Measurements from ENCODE around the gene FBN1. TPM values are rescaled to one million over a fixed set of nuclear protein-coding genes. Genes with fewer than 3 reads are reported as not detected.

FBN1 gene
- total RNA-seq, 1 experiment from 2014 or later = 17.2 TPM

DNA sequence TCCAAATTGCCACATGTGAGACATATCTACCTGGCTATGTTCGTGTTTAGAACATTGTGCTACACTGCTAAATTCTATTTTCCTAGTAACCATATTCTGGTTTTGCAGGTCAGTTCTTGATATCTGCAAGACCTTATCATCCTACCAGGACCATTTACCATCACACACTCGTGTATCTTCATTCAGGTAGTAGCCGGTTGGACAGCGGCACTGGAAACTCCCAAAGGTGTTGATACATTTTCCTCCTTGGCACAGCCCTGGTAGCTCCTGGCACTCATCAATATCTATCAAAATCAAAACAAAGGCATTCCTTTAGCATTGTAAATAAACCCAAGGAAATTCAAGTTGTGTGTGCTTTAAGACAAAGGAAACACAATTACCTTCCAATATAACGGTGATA lies 180.1 kb downstream of the FBN1 start:
- DNase-seq (ENCODE audit: low spot score) = no peak
- in situ Hi-C loops (cut with HindIII; ENCODE audit: low sequenced_read_pairs) = no loop called here

DNA sequence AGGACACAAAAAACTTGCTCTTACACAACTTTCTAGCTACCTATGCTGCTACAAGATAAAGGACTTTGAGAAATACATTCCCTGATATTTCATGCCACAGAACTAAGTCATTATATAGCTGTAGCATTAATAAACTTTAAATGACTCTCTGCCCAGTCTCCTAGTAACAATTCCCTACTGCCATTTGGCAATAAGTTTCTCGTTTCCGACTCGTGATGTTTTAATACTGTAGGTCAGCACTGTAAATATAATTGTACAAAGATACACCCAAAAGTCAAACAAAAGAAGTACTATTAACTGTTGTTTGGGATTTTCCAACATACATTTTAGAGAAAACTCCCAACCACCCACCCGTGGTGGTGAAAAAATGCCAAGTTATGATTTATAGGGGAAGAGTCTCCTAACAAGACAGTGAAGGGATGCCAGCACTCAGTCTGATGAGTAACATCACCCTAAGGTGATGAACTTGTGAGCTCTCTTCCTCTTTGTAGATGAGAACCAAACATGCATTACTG lies 182.1 kb downstream of the FBN1 start:
- DNase-seq (ENCODE audit: low spot score) = no peak

DNA sequence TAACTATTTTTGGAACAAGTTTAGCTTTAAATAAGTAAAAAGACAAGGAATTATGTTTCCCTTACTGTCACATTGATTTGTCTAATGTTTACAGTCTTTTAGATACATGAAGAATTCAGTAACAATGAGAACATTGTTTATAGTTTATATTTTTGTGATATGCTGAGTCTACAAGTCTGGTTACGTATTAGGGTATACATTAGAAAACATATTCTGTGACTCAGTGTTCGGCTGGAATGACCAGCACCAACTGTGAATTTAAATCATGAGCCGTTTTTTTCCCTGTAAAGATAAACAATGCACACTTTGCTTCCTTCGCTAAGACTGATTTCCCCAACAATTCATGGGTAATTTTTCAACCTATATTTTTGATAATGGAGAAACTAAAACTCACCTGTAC lies 182.8 kb downstream of the FBN1 start:
- DNase-seq (ENCODE audit: low spot score) = no peak
- in situ Hi-C loops (cut with HindIII; ENCODE audit: low sequenced_read_pairs) = no loop called here

More for the DNA sequence above, 182.1 kb downstream of the FBN1 start:
- in situ Hi-C loops (cut with HindIII; ENCODE audit: low sequenced_read_pairs) = no loop called here

DNA sequence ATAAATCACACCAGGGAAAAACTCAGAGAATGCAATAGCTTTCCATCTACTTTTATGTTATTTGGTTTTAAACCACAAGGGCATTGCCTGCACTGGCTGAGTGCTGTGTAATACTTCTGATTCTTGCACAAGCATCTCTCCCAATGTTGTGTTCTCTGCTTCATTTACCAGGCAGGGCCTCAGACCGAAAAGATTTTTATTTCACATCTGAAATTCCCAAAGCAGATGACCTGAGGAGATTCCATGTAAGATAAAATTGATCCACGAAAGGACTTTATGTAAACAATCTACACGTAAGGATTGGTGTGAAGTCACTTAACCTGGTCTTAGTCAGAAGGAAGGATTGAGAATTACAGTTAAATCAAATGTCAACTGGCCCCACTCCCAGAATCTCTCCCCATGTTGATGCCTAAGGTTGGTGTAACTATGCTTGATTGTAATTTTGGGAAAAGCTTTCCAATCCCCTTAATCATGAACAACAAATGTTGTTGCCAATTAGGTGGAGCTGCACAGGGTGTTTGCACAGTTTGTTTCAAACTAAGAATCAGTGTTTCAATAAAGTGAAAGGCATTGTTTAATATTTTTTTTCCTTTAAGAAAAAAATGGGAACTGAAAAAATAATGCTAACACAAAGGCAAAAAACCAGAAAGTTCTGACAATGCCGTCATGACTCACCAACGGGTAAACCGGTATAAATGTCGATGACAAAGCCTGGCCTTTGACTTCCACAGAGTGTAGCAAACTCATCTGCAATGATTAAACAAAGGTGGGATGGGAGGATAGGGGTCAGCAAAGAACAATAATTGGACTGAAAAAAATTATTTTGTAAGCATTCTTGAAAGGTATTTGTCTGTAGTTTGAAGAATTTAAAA lies 185.7 kb downstream of the FBN1 start:
- in situ Hi-C loops (cut with HindIII; ENCODE audit: low sequenced_read_pairs) = no loop called here
- DNase-seq (ENCODE audit: low spot score) = no peak

DNA sequence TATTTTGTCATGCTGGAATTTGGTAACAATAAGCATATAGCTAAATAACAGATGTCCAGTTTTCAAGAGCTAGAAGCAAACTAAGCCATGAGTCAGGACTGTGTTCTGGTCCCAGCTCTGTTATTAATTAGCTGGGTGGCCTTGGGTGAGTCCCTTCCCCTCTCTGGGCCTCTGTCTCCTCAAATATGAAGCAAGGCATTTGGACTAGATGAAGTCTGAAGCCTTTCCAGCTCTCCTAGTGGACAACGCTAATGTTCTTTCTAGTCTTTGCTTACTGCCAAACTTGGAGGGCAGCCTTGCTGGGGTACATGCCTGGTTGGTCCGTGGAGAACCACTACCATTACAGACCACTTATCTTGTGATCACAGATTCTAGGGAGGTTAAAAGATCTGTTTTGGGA lies 186.6 kb downstream of the FBN1 start:
- in situ Hi-C loops (cut with HindIII; ENCODE audit: low sequenced_read_pairs) = no loop called here
- no peak for DNase-seq (ENCODE audit: low spot score)

DNA sequence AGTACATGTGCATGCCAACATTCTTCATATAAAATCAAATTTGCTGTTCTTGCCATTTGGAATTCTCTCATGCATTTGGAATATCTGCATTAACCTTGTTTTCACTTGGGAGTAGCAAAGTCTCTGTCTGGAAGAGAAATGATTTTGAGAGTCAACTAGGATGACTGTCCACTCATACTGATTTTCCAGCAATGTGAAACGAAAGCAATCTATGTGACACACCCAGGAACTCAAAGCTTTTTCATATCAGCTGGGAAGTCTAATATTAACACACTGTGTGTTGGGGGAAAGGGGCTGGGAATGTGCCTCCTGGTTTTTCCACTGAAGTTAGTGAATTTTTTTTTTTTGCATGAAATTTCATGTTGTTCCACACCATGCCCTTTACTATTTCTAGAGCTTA lies 189.4 kb downstream of the FBN1 start:
- DNase-seq (ENCODE audit: low spot score) = no peak
- in situ Hi-C loops (cut with HindIII; ENCODE audit: low sequenced_read_pairs) = no loop called here

DNA sequence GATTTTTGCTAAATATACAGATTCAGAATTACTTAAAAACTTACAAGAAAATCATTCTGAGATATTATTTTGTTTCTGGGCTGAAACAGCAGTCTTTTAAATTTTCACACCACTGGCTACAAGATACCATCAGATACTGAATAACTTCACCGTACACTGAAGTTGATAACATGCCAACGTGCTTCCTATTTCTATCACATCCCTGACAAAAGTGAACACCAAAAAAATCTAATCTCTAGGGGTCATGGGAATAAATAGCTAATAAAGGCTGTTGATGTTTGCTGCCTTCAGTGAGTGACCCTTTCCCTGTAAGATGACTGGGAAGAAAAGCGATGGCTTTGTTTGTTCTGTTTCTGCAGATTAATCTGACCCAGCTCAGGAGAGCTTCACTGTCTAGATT lies 193.8 kb downstream of the FBN1 start:
- DNase-seq (ENCODE audit: low spot score) = no peak
- in situ Hi-C loops (cut with HindIII; ENCODE audit: low sequenced_read_pairs) = no loop called here

DNA sequence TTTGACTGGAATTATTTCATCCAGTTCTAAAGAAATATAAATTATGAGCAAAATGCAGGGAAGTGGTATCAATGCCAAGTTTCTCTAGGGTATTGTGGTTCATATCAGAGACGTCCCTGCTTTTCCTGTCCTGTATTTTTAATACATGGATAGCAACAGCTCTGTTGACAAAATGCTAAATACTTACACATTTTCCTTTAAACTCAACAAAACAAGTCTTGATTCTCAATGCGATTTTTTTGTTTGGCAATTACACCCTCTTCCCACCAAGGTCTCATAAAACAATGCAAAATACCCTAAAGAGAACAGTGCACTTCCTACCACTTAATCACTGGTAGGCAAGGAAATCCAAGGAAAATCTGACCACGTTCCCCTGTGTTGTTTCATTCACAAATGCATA lies 194.3 kb downstream of the FBN1 start:
- DNase-seq (ENCODE audit: low spot score) = no peak
- in situ Hi-C loops (cut with HindIII; ENCODE audit: low sequenced_read_pairs) = no loop called here

DNA sequence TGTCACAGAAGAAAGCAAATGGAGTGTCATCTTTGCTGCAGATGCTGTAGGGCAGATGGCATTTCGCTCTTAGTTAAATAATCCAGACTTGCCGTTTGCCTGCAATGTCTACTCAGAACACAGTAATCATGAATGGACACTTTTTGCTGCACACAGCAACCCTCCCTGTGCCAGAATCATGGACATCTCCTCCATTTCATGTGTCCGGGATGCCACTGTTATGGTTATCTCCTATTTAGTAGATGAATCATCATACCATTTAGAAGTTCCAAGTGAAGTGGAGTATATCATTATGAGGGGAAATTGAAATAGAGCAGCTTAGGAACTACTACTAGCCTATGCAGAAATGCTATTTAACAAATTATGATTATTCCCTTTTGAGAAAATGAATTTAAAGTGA lies 195.8 kb downstream of the FBN1 start:
- DNase-seq (ENCODE audit: low spot score) = no peak
- in situ Hi-C loops (cut with HindIII; ENCODE audit: low sequenced_read_pairs) = no loop called here

DNA sequence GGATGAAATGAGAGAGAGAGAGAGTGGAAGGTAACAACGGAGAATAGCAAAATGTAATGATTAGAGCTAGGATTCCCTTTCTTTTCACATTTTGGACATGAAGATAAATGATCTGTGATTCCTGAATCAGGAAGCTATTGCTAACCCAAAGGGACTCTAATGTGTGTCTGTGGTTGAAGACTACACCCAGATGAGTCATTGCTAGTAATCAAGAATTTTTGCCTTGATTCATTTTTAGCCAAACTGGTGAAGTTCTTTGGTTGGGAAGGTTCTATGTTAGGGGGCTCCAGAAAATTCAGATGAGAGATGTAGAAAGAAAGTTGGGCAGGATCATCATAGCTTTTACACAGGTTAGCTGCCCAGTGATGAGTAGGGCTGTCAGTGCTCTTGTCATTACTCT lies 197.9 kb downstream of the FBN1 start:
- DNase-seq (ENCODE audit: low spot score) = no peak
- in situ Hi-C loops (cut with HindIII; ENCODE audit: low sequenced_read_pairs) = no loop called here

DNA sequence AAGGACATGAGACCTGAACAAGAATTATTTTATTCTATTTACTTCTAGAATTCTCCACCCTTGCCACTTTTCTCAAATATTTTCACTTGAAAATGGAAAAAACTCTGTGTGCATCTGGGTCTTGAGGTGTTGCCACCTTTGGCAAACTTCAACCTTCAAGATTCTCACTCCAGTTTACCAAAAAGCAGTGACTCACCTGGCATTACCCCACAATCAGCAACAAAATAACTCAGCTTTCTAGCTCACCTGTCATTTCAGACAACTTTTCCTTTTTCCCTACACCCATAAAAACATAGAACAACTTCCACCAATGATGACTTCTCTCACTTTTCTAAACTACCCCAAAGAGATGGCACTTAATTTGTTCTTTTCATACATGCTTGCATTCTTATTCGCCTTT lies 198.5 kb downstream of the FBN1 start:
- in situ Hi-C loops (cut with HindIII; ENCODE audit: low sequenced_read_pairs) = no loop called here
- DNase-seq (ENCODE audit: low spot score) = no peak

DNA sequence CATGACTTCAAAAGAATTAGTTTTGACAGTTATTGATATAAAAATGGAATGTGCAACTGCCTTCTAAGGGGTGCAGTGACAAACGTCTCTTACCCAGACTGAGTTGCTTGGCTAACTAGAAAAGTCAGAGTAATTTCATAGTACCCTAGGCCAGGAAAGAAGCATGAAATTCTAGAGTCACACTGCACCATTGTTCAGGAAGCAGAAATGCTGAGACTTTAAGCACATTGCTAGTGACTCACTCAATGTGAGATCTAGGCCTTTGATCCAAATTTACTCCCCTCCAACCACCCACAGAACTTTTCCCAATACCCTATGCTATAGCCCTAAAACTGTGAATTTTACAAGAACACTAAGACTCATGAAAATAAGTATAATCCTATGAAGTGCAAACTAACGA lies 203.5 kb downstream of the FBN1 start:
- DNase-seq (ENCODE audit: low spot score) = no peak
- in situ Hi-C loops (cut with HindIII; ENCODE audit: low sequenced_read_pairs) = no loop called here

DNA sequence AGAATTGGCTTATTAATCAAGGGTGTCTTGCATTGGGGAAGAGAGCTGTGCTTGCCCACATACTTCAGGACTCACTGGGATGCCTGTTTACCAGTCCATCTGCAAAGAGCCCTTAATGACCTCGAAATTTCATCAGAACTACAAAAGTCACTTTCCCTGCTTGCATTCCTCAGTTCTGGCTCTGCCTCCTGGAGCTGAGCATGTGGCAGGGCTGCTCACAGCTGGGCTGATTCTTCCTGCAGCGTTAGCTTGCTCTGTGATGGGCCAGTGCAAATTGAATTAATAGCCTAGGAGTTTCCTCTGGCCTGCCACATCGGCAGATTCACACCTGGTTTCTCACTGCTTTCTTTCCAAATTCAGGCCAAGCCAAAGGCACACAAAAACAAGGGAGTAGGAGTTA lies 205.4 kb downstream of the FBN1 start:
- DNase-seq (ENCODE audit: low spot score) = no peak
- in situ Hi-C loops (cut with HindIII; ENCODE audit: low sequenced_read_pairs) = no loop called here

DNA sequence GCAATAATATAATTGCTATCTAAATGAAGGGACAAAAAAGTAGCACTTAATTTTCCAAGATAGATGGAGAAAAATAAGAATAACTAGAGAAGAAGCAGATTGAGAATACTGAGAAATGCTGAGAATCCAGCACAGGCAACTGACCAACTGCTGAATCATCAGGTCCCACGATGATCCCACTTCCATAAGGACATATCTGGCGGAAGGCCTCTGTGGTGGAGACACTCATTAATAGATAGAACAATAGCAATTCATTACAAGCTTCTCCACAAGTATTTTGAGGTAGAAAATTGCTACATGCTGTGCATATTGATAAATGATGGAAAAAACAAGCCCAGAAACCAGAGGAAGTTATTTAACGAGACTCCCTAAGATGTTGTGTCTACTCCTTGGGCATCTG lies 208.3 kb downstream of the FBN1 start:
- DNase-seq (ENCODE audit: low spot score) = no peak
- in situ Hi-C loops (cut with HindIII; ENCODE audit: low sequenced_read_pairs) = no loop called here

DNA sequence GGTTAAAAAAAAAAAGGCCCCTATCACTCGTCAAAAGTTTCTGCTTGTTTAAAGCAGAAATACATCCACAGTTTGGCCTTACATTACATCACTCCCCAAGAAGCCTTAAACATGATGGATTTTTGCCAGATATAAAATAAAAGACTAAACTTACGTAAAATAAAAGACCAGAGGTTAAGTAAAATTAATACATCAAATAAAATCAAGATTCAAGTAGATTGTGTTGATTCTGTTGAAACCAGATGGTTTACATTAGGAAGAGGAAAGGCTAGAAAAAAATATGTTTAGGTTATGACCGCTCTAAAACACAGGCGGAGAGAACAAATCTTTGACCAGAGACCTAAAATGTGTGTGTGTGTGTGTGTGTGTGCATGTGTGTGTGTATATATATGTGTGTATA lies 210.2 kb downstream of the FBN1 start:
- DNase-seq (ENCODE audit: low spot score) = no peak
- in situ Hi-C loops (cut with HindIII; ENCODE audit: low sequenced_read_pairs) = no loop called here

DNA sequence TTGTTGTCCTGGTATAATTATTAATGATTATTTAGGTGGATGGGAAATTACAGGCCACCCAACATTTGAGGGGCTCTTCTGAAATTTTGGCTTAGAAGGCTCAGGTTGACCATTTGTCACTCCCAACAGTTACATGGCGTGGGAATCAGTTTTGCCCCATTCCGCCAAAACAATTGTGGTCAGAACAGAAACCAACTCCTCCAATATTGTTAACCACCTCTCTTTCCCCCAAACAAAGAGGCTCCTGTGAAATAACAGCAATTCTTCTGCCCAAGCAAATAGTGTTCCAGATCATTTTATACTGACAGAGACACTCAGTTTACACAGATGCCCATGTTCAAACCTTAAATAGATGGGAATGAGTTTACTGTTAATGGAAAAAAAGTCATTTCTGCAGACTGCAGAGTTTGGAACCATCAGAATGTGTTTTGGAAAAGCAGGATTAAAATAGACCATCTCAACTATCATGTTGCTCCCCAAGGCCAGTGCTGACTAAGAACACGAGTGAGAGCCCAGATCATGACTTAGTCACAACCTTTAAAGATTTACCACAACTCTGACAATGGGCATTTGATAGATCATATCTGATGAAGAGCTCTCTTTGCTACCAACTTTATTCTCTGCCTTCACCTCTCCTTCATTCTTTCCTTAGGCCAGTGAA lies 212.2 kb downstream of the FBN1 start:
- in situ Hi-C loops (cut with HindIII; ENCODE audit: low sequenced_read_pairs) = no loop called here
- DNase-seq (ENCODE audit: low spot score) = no peak

DNA sequence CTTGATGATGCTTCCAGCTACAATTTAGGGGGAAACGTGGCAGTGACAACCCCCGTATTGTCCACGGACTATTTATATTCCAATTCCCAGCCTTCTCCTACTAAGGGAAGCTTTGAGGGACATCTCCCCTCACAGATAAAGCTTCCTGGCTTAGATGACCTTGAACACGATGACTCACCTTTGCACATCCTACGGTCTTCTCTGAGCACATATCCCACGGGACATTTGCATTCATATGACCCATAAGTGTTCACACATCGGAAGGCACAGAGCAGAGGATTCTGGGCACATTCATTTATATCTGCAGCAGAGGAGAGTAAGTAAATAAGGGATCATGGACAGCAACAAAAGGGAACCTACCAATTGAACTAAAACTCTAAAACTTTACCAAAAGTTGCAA lies 212.8 kb downstream of the FBN1 start:
- no peak for DNase-seq (ENCODE audit: low spot score)
- in situ Hi-C loops (cut with HindIII; ENCODE audit: low sequenced_read_pairs) = no loop called here

DNA sequence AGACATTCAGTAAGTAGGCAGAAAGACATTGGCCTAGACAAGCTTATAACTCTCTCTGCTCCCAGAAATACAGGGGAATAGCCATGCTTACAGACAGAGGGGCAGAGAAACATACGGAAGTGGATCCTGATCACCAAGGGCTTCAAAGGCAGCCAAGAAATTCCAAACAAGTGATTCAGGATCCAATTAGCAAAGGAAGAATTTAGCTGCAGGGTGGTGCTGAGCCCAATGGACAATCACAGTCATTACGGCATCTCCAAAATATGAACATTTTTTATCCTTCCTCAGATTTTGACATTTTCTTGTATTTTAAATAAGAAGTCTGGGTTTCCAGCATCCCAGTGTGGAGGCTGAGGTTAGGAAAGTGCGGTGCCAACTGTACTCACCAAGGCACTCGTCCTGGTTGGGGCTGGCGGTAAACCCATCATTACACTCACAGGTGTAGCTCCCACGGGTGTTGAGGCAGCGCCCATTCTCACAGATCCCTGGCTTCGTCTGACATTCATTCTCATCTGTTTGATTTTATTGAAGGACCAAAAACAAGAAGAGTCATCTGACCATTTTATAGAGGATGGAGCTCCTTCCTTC lies 217.5 kb downstream of the FBN1 start:
- in situ Hi-C loops (cut with HindIII; ENCODE audit: low sequenced_read_pairs) = no loop called here
- no peak for DNase-seq (ENCODE audit: low spot score)

DNA sequence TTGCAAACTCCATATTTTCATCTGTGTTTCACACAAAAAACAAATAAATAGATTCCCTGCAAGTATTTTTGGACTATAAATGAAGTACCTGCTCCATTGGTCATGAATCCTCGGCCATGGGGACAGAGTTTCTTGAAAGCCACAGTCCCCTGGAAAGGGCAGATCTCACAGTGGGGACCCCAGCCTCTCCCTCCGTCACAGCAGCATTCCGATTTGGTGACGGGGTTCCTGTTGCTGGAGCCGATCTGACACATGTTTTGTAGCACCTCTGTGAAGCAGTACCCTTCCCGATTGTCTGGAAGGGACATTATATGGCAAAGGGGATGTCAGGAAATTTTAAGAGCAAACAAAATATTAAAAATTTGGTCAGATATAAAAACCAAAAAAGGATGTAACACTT lies 218.0 kb downstream of the FBN1 start:
- in situ Hi-C loops (cut with HindIII; ENCODE audit: low sequenced_read_pairs) = no loop called here
- DNase-seq (ENCODE audit: low spot score) = no peak

DNA sequence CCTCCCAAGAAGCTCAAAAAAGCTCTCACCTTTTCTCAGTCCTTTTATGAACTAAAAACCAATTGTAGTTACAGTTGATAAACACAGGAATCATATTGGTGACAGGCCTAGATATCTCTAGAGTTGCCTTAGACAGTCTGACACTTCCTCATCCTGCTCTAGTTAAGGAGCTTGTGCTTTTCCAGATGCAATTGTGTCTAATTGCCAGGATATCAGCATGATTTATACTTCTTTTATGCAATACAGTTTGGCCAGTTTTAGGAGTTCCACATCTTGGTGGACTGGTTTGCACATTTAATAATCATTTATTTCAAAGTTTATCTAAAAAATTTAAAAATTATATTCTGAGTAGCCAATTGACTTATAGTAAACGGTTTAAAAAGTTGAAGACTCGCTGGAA lies 218.6 kb downstream of the FBN1 start:
- in situ Hi-C loops (cut with HindIII; ENCODE audit: low sequenced_read_pairs) = no loop called here
- DNase-seq (ENCODE audit: low spot score) = no peak

All from G401 (cell line).